ENCODE data around the gene GNB1L.
"Not testable (repeated sequence)": the region's sequence is repeated elsewhere in the genome, so short reads cannot be mapped to it uniquely, and the experiment has no call there.

GNB1L gene

DNA sequence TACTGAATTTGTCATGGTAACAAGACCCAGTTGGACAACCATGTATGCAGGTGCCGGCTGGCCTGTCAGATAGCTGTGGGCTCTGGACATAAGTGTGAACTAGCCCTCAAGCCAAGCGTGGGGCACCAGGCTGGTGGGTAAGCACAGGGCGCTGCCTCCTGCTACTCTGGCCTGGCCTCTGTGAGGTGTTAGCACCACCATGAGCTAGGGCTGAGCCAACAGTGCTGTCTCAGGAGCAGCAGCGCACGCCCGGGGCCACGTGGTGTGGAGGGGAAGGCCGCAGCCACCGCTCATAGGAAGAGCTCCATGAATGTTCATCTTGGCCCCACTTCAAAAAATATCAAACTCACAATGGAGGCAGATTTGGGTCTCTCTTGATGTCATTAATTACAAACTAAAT, 35.3 kb upstream of the GNB1L start:
- DNase-seq (ENCODE audit: low read depth in 2 of 2) = no peak

DNA sequence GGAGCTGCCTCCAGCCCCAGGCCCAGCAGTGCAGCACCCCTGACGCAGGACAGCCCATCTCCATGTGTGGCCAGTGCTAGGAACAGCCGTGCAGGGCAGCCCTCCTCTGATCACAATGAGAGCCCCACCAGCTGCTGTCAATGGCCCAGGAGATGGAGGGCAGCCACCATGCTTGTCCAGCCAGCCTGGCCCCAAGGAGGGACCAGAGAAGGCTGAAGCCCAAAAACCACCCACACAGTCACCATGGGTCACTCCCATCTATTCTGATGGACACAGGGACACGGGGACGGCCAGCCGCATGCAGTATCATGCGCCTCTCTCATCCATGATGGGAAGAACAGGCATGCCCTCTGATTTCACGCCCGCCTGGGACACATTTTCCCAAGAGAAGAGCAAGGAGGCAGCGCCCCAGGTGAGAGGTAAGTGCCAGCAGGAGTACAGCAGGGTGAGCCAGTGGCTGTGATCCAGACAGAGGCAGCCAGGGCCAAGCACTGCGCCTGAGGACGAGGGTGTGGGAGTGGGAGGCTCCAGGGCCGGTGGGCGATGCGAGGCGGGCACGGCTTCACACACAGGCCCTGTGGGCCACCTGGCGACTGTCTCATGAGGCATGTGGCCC, 33.6 kb upstream of the GNB1L start:
- no peak for DNase-seq (ENCODE audit: low read depth in 2 of 2)

DNA sequence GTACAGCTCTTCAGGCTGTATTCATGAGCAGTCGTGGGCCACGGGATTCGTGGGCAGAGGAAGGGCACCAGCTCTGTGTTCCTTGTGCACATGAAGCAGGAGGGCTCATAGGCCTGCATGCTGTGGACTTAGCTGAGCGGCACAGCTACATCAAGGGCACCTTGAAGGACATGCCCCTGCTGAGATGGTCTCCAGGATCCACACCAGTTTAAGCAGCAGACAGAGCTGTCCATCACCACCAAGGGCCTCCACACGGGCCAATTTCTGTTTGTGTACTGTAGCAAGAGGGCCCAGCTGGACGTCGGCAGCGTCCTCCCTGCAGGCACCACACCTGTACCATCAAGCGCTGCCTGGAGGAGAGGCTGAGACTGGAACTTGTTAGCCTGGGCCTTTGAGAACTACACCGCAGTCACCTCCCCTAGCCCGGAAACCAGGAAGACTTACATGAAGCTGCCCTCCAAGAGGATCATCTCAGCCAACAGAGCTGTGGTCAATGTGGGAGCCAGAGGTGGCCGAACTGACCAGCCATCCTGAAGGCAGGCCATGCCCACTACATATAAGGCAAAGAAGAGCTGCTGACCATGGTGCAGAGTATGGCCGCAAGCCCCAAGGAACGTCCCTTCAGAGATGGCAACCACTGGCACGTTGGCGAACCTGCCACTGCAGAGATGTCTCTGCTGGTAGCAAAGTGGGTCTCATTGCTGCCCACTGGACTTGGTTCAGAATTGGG, 32.7 kb upstream of the GNB1L start:
- no peak for DNase-seq (ENCODE audit: low read depth in 2 of 2)

DNA sequence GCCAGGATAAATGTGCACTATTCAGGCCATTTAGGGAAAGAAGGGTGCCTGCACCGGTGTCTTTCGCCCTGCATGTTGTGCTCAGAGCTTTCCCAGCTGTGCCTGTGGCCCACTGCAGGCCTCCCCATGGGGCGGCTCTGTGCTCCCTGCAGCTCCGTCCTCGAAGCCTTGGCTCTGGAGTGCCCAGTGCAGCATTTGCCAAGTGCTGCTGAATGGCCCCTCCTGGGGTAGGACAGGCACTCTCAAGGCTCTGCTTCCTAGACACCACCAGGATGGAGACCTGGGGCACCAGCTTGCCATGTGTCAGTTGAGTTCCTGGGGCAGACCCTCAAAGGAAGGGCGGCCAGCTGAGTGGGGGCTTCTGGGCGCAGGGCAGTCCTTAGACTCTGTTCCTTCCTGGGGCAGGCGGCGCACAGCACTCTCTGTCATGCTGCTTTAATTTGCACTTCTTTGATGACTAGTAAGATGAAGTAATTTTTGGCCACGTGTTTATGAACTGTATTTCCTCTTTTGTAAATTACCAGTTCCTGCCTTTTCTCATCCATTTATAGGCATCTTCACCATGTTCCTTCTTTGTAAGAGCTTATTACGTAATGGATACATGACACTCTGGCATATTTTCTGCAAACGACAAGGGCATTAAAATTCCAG, 32.1 kb upstream of the GNB1L start:
- DNase-seq (ENCODE audit: low read depth in 2 of 2) = no peak

DNA sequence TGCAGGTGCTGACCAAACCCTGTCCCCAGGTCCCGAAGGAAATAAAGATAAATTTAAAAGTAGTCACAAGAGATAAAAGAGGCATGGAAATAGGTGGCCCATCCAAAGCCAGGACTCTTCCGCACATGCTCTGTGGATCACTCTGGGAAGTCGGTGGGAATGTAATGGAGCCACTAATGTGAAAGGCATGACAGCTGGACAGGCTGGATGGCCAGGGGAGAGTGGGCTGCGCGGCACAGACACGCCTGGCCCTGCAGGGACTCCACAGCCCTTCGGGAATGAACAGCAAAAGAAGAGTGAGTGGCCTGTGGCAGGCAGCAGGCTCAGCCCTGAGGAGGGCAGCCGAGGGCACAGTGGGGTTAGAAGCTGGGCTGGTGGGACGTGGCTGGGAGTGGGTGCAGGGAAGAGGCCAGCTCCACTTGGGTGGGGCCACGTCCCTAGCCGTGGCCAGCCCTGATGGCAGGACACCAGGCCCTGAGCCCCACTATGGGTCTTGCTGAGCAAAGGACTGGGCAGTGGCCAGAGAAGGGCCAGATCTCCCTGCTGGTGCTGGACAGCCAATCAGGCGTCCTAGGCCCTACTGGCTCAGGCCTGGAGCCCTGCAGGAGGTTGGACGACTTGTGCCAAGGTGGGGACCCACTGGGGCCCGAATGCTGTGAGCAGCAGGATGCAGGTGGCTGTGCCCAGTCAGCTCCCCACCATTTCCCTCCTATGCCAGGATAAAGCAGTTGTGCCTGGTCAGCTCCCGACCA, 31.3 kb upstream of the GNB1L start:
- no peak for DNase-seq (ENCODE audit: low read depth in 2 of 2)

DNA sequence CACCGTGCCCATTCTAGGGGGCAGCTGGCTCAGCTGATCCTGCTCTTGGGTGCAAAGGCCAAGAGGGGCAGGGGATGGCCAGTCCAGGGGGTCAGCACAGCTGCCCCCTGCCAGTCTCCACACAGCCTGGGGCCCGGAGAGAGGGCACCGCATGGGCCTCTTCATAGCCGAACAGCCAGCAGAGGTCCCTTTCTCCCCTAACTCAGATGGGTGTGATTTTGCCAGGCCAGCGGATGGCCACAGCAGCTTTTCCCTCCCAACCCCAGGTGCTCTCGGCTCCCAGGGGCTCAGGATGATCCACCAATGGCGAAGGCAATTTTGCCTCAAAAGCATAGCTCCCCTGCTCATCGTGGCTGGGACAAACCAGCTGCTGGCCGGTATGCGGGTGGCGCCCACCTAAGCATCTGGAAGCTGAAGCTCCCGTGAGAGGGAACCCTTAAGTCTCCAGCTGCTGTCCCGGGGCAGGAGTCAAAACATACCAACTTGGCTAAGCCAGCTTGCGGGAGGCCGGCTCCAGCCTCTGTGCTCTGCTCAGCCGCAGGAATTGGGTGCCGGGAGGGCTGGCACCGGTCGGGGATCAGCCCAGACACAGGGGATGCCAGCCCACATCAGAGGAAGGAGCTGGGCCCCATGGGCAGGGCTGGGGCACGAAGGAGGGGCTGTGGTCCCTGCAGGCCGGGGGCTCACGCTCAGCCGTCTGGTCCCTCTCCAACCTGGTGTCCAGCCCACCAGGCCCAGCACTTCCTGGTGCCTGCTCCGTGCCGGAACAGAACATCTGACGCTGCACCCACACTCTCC, 30.5 kb upstream of the GNB1L start:
- DNase-seq (ENCODE audit: low read depth in 2 of 2) = no peak

DNA sequence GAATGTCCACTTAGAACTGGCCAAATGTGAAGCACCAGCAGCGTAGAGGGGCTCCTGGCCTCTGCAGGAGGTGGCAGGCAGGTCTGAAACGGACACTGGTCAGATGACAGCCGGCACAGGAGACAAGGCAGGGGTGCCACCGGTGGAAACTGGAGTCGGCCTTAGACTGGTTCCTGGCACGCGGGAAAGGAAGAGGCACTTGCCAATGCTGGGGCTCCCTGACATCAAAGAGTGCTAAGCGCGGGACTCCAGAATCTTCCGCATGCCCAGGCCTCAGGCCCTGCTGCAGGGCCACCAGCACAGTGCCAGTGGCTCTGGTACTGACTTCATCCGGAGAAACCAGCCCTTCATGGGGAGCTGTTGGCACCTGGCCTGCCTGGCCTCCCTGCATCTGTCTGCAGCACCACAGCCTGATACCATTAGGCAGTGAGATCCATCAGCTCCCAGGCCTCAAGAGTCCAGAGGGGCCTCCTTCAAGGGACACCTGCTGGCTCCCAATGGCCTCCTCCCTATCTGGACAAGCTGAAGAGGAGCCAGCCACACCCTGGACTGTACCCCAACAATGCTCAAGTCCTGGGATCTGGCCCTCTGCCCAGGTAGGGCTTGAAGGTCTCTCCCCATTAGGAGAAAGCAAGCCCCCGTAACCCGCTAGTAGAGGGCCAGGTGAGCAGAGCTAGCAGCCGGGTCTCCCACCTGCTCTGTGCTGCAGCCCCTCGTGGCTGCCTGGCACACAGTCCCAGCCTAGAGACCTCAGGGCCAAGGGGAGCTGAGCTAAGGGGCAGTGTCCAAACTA, 29.7 kb upstream of the GNB1L start:
- DNase-seq (ENCODE audit: low read depth in 2 of 2) = no peak

DNA sequence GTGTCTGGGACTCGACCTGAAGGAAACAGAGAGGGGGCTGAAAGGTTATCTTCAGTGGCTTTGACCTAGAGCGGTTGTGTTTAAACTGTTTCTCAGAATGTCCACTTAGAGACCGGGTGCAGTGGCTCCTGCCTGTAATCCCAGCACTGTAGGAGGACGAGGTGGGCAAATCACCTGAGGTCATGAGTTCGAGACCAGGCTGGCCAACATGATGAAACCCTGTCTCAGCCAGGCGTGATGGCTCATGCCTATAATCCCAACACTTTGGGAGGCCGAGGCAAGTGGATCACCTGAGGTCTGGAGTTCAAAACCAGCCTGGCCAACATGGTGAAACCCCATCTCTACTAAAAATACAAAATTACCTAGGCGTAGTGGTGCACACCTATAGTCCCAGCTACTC, 28.8 kb upstream of the GNB1L start:
- DNase-seq (ENCODE audit: low read depth in 2 of 2) = not testable (repeated sequence)

DNA sequence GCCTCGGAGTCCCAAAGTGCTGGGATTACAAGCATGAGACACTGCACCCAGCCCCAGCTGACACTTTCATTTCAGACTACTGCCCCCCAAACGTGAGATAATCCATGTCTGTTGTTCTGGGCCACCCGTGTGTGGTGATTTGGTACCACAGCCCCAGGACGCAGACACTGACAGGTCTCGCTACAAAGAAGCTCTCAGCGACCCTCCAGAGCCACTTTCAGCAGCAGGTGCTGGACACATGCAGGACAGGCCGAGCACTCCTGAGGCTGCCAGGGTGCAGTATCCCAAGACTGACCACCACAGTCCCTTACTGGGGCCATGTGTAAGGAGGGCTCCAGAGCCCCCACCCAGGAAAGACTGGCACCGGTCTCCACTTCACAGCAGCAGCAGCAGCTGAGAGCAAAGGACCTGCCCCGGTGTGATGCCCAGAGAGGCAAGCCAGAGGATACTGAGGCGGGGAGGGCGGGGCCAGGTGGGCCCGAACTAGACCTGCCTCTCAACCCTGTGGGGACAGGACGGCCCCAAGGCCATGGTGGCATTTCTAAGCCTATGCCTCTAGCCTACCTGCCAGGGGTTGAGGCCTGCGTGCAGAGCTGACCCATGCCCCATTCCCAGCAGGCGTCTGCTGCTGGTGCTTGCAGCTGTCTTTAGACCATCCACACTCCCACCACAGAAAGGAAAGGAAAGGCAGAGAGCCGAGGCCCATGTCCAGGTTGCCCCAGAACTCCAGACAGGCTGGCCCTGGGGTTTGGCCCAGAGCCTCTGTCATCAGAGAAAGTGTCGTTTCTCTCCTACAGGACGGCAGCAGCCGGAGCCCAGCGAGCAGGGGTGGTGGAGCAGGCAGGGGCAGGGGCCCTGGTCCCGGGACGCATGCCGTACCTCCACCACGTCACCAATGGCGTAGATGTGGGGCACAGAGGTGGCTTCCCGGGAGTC, 28.0 kb upstream of the GNB1L start:
- no peak for DNase-seq (ENCODE audit: low read depth in 2 of 2)

DNA sequence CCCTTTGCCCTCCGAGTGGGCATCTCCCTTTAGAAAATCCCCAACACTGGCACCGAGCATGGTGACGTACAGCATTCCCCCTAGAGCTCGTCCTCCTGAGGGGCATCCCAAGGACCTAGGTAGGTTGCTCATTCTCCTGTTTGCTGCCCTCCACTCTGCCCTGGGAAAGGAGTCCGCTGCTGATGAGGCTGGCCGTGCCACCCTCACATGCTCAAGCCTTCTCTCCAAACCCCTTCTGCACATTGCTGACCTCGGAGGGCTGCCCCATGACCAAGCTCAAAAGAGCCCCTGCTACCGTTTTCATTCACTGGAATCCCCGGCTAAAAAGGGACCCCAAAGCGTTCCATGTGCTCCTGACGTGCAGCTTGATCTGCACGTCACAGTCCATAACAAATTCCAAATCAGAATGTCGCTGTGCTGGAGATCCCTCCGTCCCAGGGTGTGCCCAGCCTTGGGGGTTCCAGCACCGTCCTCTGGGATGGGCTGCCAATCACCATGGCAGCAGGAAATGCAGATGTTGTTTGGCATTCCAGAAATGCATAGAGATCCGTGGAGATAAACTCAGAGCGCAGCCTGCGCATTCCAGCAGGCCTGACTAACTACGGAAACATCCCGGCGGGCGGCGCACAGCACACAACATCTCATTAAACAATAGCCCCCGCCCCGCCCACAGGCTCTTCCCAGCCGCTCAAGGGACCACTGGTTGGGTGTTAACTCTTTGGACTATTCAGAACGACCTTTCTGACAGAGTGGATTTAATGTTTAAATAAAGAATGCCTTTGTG, 26.3 kb upstream of the GNB1L start:
- DNase-seq (ENCODE audit: low read depth in 2 of 2) = no peak

DNA sequence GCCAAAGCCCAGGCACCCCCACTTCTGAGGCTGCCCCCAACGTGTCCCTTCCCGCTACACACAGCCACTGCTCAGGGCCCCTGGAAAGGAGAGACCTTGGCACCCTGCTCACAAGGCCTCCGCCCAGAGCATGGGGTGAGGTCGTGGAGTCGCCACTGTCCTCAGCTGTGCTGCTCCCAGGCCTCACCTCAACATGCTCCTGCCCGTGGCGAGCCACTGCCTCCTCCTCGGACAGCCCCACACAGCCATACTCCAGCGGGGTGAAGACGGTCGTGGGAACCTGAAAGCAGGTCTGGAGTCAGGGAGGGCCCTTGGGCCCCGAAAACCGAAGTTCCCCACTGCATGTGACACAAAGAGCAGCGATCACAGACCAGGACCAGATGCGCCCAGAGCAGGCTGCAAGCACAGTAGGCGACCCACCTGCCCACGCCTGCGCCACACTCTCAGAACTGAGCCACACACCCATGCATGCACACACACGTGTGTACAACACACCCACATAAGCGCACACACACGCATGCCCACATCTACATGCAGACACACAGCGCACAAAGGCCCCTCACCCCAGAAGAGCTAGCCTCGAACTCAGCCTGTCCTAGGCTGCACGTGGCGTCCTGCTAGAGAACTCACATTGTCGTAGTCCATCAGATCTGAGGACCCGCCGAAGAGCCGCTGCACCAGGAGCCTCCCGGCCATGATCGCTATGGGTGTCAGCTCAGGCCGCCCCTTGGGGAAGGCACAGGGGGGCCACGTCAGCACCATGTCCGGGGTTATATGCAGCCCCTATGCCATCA, 25.5 kb upstream of the GNB1L start:
- no peak for DNase-seq (ENCODE audit: low read depth in 2 of 2)

DNA sequence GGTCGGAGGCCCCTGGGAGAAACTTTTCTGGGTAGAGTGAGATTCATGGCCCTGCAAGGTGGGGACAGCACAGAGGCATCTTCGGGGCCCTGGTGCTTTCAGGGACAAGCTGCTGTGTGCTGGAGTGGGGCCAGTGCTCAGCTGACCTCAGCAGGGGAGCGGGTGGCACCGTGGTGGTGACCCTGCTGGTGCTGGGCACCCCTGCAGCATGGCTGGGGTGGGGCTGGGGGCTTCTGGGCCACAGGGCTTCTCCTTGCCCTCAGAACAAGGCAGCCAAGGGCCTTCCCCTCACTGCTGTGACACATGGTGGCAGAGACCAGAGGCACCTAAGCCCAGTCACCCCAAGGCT, 24.9 kb upstream of the GNB1L start:
- no peak for DNase-seq (ENCODE audit: low read depth in 2 of 2)

DNA sequence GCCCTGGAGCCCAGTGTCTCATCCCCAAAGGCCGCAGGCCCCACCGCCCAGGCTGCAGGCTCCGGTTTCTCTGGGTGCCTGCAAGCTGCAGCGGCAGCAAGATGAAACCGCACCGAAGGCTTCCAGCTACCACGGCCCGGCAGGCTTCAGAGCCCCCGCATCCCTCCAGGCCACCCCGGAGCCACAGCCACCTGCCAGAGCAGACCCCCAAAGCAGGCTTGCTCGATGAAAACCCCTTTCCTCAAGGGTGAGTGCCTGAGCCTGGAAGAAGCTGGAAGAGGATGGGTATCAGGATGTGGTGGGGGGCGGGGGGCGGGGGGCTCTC, 24.5 kb upstream of the GNB1L start:
- DNase-seq (ENCODE audit: low read depth in 2 of 2) = no peak

DNA sequence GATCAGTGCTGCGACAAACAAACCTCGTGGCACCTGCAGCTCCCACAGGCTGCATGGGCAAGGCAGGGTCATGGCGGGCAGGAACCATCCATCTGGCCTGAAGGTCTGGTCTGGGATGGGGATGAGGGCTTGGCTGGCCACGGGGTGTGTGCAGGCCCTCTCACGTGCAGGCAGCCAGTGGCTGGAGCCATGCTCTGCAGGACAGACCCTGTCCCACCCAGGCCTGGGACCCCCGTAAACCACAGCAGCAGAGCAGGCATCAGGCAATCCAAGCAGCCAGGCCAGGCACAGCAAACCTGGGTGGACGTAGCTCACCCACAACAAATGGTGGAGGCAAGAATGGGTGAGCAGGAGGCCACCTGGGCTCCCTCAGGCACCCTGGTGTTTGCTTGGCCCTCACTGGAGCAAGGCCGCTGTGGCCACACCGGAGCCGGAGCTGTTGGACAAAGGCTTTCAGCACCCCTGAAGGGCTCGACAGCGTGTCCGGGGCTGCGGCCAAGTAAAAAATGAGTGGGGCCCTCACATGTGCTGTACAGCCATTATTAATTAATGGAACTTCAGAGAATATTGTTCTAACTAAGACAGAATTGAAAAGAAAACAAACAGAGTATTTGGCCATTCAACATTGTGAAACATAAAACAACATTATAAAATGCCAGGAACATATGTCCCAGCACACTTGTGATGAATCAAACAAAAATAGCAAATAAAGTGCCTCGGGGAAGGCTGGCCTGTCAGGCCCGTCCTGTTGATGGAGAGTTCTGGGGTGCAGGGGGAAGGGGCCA, 24.0 kb upstream of the GNB1L start:
- no peak for DNase-seq (ENCODE audit: low read depth in 2 of 2)

DNA sequence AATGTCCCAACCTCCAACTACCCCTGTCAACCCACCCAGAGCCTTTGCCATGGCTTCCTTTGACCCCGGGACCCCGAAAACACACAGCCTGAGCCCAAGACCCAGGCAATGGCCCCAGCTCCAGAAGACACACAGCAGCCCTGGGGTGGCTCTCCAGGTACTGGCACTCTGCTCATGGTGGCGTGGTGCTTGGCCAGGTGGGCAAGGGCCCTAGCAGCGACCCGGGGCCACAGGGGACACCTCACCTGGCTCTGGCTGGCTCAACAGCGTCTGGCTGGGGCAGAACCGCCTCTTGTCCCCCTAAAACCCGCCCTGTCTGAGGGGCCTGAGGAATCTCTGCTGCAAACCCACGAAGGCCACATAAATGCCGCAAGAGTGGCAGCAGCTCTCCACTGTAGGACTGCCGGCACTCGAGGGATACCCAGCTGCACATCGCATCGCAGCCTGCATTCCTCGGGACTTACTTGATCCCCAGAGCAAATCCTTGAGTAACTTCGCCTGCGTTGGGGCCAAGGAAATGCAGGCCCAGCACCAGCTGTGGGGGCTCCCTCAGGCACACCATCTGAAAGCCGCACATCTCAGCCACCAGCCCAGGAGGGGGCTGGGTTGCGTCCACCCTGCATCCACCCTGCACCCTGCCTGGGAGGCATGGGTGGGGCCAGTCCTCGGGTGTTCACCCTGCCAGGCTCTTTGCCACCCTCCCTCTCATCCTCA, 23.1 kb upstream of the GNB1L start:
- DNase-seq (ENCODE audit: low read depth in 2 of 2) = no peak

DNA sequence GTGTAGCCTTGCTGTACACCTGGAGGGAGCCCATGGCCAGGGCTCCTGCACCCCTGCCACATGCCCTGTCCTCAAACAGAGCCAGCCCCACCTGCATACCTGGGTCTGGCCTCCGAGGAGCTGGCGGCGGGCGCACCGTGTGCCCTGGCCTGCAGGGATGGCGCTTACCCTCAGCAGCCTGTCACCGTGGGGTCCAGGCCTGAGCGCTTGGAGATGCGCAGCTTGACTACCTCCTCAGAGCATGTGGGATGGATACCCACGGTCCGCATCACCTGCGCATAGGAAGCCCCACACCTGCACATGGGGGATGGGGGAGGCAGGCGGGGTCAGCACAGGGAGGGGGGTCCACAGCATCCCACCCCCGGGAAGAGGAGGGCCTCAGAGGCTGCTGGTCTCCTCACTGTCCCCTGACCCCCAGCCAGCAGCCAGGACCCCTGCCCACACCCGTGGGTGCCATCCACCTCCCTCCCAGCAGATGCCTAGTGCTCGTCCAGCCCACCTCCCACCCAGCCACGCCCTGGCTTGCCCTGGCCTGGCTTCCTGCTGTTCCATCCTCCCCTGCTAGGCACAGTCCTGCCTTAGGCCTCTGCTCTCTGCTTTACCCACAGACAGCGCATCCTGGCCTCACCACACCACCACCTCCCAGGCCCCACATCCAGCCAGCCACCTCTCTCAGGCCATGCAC, 22.4 kb upstream of the GNB1L start:
- DNase-seq (ENCODE audit: low read depth in 2 of 2) = no peak

Data from activated CD8-positive, alpha-beta memory T cell treated with anti-CD3 and anti-CD28 coated beads for 4 hours (primary cell).